Activated CD8-positive, alpha-beta memory T cell treated with anti-CD3 and anti-CD28 coated beads for 36 hours (primary cell): ENCODE measurements around the gene RASIP1. TPM values are rescaled to one million over a fixed set of nuclear protein-coding genes. Genes with fewer than 3 reads are reported as not detected.
"Not testable (repeated sequence)": the region's sequence is repeated elsewhere in the genome, so short reads cannot be mapped to it uniquely, and the experiment has no call there.

Experiments used
- CTCF ChIA-PET: fragments of 350-600 bp; sonication (Branson Sonifier 250); formaldehyde crosslinking; loops from one replicate; lab custom pipeline; 2021; ENCODE audit warnings: antibody characterized with exemption; lab: Charles Lee
- POLR2A ChIA-PET: fragments of 350-600 bp; sonication (Branson Sonifier 250); formaldehyde crosslinking; loops from one replicate; lab custom pipeline; 2021; ENCODE audit warnings: antibody characterized with exemption; lab: Charles Lee
- total RNA-seq, 2 experiments: library from RNA; stranded (reverse); gene quantifications; one replicate each; pipeline ENCODE4 v1.2.3, GENCODE V29; 2021

Gene RASIP1
- under 1 TPM; 0.19 to 0.63 TPM for total RNA-seq

DNA sequence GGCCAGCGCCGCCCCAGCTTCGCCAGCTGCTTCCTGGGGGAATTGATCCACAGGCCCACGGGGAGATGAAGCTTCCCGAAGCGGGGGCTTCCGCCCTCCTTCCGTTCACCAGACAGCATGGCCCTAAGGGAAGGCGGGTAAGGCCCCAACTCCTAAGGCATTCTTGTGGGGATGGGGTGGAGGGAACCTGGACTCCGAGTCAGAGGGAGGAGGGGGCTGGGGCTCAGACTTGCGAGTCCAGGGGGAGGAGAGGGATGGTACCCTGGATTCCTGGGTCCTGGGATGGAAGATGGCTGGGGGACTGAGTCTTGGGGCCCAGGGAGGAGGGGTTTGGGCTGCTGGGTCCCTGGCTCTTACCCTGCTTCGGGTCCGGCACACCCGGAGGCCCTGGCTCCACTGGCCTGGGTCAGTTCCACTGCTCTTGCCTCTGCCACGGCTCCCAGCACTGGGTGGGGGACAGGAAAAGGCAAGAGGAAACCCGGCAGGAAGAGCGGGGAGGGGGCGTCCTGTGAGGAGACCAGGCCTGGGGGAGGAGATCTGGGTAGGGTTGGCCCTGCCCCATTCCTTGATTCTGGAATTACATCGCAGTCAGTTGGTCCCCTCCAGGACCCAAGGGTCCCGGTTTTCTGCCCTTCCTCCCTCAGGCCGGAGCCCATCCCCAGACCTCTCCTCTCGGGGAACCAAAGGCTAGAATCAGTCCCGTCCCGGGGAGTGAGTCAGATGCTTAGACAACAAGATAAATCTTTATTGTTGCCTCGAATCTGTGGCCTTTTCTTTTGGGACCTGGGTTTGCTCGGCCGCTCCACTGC is at the start of gene RASIP1:
Gene RASIP1, minus strand, starts transcription at position 447 of the 809 bp plus-strand sequence. Its CDS starts 328 bp downstream, at position 119.
- ChIA-PET CTCF (interaction anchor here (2.6 kb wide), 1 partner anchor 15 kb away, joined by 8 read pairs; no protein-coding TSS in a partner anchor), POLR2A (no interaction called here)

DNA sequence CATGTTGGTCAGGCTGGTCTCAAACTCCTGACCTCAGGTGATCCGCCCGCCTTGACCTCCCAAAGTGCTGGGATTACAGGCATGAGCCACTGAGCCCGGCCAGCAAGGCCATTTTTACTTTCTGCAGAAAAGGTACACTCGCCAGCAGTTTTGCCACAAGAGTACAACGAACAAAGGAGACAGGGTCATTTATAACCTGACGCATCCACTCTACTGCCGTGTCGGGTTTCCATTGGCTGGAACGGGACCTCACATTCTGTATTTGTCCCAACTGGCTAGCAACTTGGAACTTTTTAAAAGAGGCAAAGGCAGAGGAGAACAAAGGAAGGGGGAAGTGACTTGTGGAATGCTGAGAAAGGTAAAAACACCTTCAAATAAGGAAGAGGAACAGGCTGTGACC is 46.9 kb upstream of the RASIP1 start:
- CTCF ChIA-PET, result interaction anchor here (0.7 to 8.7 kb wide), 20 partner anchors 8 to 354 kb away, joined by 3 to 93 read pairs (median 5); partner anchors contain the start of genes BCAT2, HSD17B14 and RUVBL2
- POLR2A ChIA-PET, result not testable (repeated sequence)

DNA sequence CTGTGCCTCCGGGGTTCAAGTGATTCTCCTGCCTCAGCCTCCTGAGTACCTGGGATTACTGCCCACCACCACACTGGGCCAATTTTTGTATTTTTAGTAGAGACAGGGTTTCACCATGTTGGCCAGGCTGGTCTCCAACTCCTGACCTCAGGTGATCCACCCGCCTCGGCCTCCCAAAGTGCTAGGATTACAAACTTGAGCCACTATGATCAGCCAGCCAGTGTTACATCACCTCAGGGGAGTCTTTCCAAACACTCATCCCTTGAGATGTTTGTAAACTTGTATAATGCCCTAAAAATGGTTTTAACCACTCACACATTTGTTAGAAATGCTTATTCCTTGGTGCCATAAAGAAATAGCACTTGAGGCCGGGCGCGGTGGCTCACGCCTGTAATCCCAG is 46.0 kb upstream of the RASIP1 start:
- POLR2A ChIA-PET, result not testable (repeated sequence)
- CTCF ChIA-PET, result interaction anchor here (1.2 to 8.7 kb wide), 2 partner anchors 9 to 57 kb away, joined by 3 to 93 read pairs; no protein-coding TSS in a partner anchor

GRCh38 chr19:48784527-48784926 is 44.1 kb upstream of the RASIP1 start:
- ChIA-PET CTCF (interaction anchor here (1.1 to 8.7 kb wide), 3 partner anchors 11 to 58 kb away, joined by 4 to 93 read pairs (median 10); partner anchors contain the start of gene HSD17B14), POLR2A (no interaction called here)

DNA sequence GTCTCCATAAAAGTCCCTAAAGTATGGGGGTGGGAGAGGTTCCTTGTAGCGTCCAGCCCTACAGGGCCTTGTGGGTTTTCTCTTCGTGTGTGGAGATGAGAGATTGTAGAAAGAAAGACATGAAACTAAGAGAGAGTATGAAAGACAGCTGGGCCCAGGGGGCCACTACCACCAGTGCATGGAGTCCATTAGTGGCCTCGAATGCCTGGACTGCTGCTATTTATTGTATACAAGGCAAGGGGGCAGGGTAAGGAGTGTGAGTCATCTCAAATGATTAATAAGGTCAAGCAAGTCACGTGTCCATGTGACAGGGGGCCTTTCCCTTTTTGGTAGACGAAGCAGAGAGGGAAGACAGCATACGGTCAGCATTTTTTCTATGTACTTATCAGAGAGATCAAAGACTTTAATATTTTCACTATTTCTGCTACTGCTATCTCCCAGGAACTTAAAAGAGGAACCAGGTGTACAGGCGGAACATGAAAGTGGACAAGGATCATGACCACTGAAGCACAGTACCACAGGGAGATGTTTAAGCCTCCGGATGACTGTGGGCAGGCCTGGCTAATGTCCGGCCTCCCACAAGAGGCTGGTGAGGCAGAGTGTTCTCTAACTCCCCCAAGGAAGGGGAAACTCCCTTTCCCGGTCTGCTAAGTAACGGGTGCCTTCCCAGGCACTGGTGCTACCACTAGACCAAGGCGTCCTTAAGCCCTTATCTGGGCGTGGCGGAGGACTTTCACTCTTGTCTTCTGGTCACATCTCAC is 40.4 kb upstream of the RASIP1 start:
- ChIA-PET POLR2A (no interaction called here), CTCF (interaction anchor here (0.6 to 3.0 kb wide), 3 partner anchors 7 to 595 kb away, joined by 3 to 9 read pairs (median 3); no protein-coding TSS in a partner anchor)

DNA sequence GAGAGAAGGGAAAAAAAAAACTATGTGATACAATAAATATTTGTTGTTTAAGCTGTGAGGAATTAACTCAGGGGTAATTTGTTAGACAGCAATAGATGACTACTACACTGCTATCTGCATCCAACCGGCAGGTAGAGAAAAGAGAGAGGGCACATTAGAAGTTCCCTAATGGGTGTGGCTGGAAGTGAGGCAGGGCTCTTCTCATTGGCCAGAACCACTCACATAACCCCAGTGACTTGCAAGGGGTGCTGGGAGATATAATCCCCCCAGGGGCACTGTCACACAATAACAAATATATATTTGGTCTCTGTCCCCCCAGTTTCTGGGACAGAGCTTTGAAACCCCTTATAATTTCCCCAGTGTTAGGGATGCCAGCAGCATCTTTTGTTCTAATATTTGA is 39.2 kb upstream of the RASIP1 start:
- ChIA-PET CTCF (interaction anchor here (0.7 to 3.0 kb wide), 4 partner anchors 8 to 191 kb away, joined by 3 to 9 read pairs (median 4); no protein-coding TSS in a partner anchor), POLR2A (interaction anchor here (0.7 kb wide), 1 partner anchor 145 kb away, joined by 4 read pairs; no protein-coding TSS in a partner anchor)

- POLR2A ChIA-PET, result no interaction called here
- CTCF ChIA-PET, result interaction anchor here (3.0 kb wide), 1 partner anchor 10 kb away, joined by 9 read pairs; no protein-coding TSS in a partner anchor
Measured at GRCh38 chr19:48777720-48778119, 37.3 kb upstream of the RASIP1 start.

GRCh38 chr19:48777139-48777538 is 36.7 kb upstream of the RASIP1 start:
- CTCF ChIA-PET, result interaction anchor here (1.0 kb wide), 1 partner anchor 110 kb away, joined by 3 read pairs; no protein-coding TSS in a partner anchor
- POLR2A ChIA-PET, result no interaction called here

GRCh38 chr19:48772503-48772953 is 32.1 kb upstream of the RASIP1 start:
- POLR2A ChIA-PET, result no interaction called here

DNA sequence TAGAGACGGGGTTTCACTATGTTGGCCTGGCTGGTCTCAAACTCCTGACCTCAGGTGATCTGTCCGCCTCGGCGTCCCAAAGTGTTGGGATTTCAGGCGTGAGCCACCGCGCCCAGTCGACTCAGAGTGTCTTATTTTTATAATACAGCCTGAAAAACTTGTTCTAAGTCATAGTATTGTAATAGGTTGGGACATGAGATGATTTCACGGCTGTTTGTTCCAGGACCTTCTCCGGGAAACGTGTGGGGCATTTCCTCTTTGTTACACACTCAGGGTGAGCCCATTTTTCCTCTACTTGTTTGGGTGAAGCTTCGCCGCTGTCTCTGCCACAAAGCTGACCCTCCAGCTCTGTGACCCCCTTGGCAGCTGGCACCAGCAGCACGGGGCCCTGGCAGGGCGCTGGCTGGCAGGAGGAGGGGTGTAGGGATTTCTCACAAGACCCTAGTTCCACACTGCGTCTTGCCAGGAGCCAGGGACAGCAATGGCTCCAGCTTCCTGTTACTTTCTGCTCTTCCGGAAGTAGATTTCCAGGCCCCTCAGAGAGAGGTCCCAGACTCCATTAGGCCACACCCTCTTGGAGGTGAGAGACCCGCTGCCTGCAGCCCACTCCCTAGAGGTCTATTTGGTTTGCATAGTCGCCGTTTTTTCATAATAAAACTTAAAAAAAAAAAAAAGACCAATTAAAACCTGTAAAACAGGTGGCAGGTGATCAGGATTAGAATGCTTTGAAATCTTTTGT is 30.5 kb upstream of the RASIP1 start:
- ChIA-PET CTCF (interaction anchor here (1.3 kb wide), 1 partner anchor 17 kb away, joined by 6 read pairs; no protein-coding TSS in a partner anchor), POLR2A (no interaction called here)

More at GRCh38 chr19:48772503-48772953, 32.1 kb upstream of the RASIP1 start:
- CTCF ChIA-PET, result no interaction called here

- ChIA-PET POLR2A (no interaction called here), CTCF (interaction anchor here (1.3 kb wide), 1 partner anchor 17 kb away, joined by 6 read pairs; no protein-coding TSS in a partner anchor)
Measured at GRCh38 chr19:48770266-48770665, 29.9 kb upstream of the RASIP1 start.

DNA sequence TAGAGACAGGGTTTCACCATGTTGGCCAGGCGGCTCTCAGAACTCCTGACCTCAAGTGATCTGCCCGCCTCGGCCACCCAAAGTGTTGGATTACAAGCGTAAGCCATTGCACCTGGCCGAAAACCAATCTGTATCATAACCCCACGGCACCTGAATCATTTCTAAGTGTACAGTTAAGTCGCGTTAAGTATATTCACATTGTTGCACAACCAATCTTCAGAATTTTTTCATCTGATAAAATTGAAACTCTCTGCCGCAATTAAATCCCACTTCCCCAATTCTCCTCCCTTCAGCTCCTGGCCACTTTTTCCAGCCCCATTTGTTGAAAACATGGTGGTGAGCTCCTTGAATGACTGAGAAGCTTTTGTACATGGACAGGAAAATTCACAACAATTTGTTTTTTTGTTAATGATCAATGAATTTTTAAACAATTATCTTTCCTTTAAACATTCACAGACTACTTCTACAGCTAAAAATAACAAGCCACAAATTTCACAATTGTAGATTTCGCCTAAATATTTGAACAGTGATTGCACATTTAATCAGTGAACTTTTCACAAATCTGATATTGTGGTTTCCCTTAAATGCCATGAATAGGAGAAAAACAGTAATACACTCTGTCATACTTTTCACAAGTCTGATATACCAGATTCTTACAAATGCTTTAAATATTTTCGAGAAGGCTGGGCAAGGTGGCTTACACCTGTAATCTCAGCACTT is 28.7 kb upstream of the RASIP1 start:
- POLR2A ChIA-PET, result no interaction called here
- CTCF ChIA-PET, result interaction anchor here (1.3 kb wide), 1 partner anchor 18 kb away, joined by 6 read pairs; no protein-coding TSS in a partner anchor

- CTCF ChIA-PET, POLR2A ChIA-PET: not testable (repeated sequence)
Measured at GRCh38 chr19:48768171-48768753, 27.9 kb upstream of the RASIP1 start.

DNA sequence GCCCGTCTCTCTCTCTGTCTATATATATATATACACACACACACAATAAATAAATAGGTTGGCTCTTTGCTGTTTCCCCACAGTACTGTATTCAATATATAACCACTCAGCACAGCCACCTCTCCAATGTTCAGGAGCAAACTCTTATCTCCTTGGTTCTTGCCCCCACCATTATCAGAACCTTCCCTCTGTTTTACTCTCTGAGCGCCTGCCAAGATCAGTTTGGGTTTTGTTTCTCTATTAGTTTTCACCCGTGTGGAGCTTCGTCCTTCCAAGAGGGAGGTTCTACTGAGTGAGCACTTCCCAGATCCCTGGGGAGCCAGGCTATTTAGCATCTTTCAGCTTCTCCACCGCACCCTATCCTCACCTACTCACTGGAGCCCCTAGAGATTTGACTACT is 25.4 kb upstream of the RASIP1 start:
- POLR2A ChIA-PET, CTCF ChIA-PET: not testable (repeated sequence)

- CTCF ChIA-PET, result interaction anchor here (1.8 kb wide), 1 partner anchor 27 kb away, joined by 5 read pairs; no protein-coding TSS in a partner anchor
- POLR2A ChIA-PET, result no interaction called here
Measured at GRCh38 chr19:48760504-48761205, 20.2 kb upstream of the RASIP1 start.

DNA sequence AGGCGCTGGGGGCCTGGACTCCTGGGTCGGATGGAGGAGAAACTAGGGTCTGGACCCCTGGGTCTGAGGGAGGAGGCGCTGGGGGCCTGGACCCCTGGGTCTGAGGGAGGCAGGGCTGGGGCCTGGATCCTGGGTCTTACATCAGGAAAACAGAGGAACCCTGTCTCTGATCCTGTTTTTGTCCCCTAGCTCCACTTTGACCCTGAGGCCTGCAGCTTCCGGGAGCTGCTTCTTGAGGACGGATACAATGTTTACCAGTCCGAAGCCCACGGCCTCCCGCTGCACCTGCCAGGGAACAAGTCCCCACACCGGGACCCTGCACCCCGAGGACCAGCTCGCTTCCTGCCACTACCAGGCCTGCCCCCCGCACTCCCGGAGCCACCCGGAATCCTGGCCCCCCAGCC is 17.3 kb upstream of the RASIP1 start:
- ChIA-PET CTCF (no interaction called here), POLR2A (no interaction called here)

DNA sequence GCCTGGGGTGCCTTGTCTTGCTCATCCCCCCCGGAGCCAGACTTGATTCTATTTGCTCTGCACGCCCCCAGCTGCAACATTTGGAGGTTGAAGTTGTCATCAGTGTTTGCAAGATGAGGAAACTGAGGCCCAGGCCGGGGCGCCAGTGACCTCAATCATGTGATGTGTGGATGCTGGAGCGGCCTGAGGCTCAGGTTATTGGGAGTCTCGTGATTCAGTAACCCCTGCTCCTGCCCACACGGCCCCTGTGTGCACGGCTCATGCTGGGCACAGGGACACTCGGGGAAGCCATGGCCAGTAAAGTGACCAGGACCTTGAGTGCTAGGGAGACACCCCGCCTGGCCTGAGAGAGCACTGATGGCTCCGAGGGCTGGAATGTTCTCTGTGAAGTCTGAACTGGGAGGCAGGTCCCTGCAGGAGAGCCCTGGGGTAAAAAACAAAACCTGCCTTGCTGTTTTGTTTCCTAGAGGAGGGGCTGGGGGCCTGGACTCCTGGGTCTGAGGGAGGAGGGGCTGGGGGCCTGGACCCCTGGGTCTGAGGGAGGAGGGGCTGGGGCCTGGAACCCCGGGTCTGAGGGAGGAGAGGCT is 16.8 kb upstream of the RASIP1 start:
- POLR2A ChIA-PET, result no interaction called here
- CTCF ChIA-PET, result no interaction called here
